Suppressor macrophage treated with lipopolysaccharide for 1 hour (primary cell): ENCODE measurements around the gene A4GALT.
"Not testable (repeated sequence)": the region's sequence is repeated elsewhere in the genome, so short reads cannot be mapped to it uniquely, and the experiment has no call there.

Experiments
- DNase-seq, 3 donors: peaks; one replicate each; pipeline ENCODE4 v3.0.0-alpha.2; 2020 to 2022

A4GALT gene

GRCh38 chr22:42680648-42681047, 40.0 kb downstream of the A4GALT start:
- peak; percentile 88 to 97 (median 97) for DNase-seq

GRCh38 chr22:42679691-42680090, 41.0 kb downstream of the A4GALT start:
- DNase-seq, result peak in 2 of 3 donors; percentile 33 to 40

- no peak for DNase-seq
Measured at GRCh38 chr22:42678894-42679293, 41.8 kb downstream of the A4GALT start.

GRCh38 chr22:42677936-42678335, 42.7 kb downstream of the A4GALT start:
- DNase-seq, result not testable (repeated sequence)

GRCh38 chr22:42676059-42676607, 44.5 kb downstream of the A4GALT start:
- DNase-seq, result peak; percentile 79 to 95 (median 86)

GRCh38 chr22:42673898-42674401, 46.7 kb downstream of the A4GALT start:
- DNase-seq, result peak; percentile 40 to 62 (median 47)

- DNase-seq, result not testable (repeated sequence)
Measured at GRCh38 chr22:42673071-42673470, 47.6 kb downstream of the A4GALT start.

GRCh38 chr22:42670921-42671709, 49.6 kb downstream of the A4GALT start:
- peak; percentile 50 to 67 (median 57) for DNase-seq

- no peak for DNase-seq
Measured at GRCh38 chr22:42670046-42670445, 50.6 kb downstream of the A4GALT start.

- DNase-seq, result not testable (repeated sequence)
Measured at GRCh38 chr22:42666393-42666792, 54.3 kb downstream of the A4GALT start.

GRCh38 chr22:42664976-42665831, 55.5 kb downstream of the A4GALT start:
- DNase-seq, result no peak

GRCh38 chr22:42661985-42662831, 58.5 kb downstream of the A4GALT start:
- DNase-seq, result peak; percentile 79 to 93 (median 90)

- DNase-seq, result no peak
Measured at GRCh38 chr22:42656578-42656977, 64.1 kb downstream of the A4GALT start.

- no peak for DNase-seq
Measured at GRCh38 chr22:42655693-42656092, 65.0 kb downstream of the A4GALT start.

- DNase-seq, result no peak
Measured at GRCh38 chr22:42654436-42655073, 66.1 kb downstream of the A4GALT start.

GRCh38 chr22:42653999-42654398, 66.7 kb downstream of the A4GALT start:
- peak in 2 of 3 donors; percentile 23 to 31 for DNase-seq

- no peak for DNase-seq
Measured at GRCh38 chr22:42651134-42651533, 69.5 kb downstream of the A4GALT start.

GRCh38 chr22:42649246-42650099, 71.2 kb downstream of the A4GALT start, which contains the start of gene CYB5R3:
CYB5R3 (minus strand) TSS chr22:42649392; CDS start chr22:42649315, 77 bp downstream.
- peak; percentile 80 to 96 (median 91) for DNase-seq

GRCh38 chr22:42648368-42649245, 72.1 kb downstream of the A4GALT start:
- DNase-seq, result peak; percentile 29 to 49 (median 45)

GRCh38 chr22:42648017-42648367, 72.7 kb downstream of the A4GALT start:
- no peak for DNase-seq
